ENCODE measurements around the gene GADD45G.

Gene GADD45G

GRCh38 chr9:89641980-89642379, 37.2 kb downstream of the GADD45G start:
- H2AFZ ChIP-seq (ENCODE audit: low read depth), result no peak overlapping the region
- H3K27ac ChIP-seq, result no peak overlapping the region
- H3K36me3 ChIP-seq (ENCODE audit: insufficient read depth), result no peaks in the 10 kb centered on the region
- no peaks in the 10 kb centered on the region for H3K27me3 ChIP-seq (ENCODE audit: insufficient read depth, low read depth)
- no peaks in the 10 kb centered on the region for H3K4me1 ChIP-seq (ENCODE audit: low read depth, poor library complexity, severe bottlenecking)
- no peak overlapping the region for H3K9ac ChIP-seq
- H3K4me3 ChIP-seq (IDR thresholded peaks at IDR 0.05; ENCODE audit: insufficient read depth, low read depth, low read length), result no peak overlapping the region
- no peaks in the 10 kb centered on the region for H3K79me2 ChIP-seq (ENCODE audit: insufficient read depth, low read depth)
- no peaks in the 10 kb centered on the region for H4K20me1 ChIP-seq (ENCODE audit: insufficient read depth)
- TF ChIP-seq CTCF (conservative IDR thresholded peaks at IDR 0.05; ENCODE audit: low read depth, low read length), result no peak
- no peak overlapping the region for H3K4me2 ChIP-seq

GRCh38 chr9:89642789-89643188, 38.0 kb downstream of the GADD45G start:
- H3K4me2 ChIP-seq, result no peak overlapping the region
- H3K36me3 ChIP-seq (ENCODE audit: insufficient read depth), result no peaks in the 10 kb centered on the region
- H4K20me1 ChIP-seq (ENCODE audit: insufficient read depth), result no peaks in the 10 kb centered on the region
- no peaks in the 10 kb centered on the region for H3K4me1 ChIP-seq (ENCODE audit: low read depth, poor library complexity, severe bottlenecking)
- H3K4me3 ChIP-seq (IDR thresholded peaks at IDR 0.05; ENCODE audit: insufficient read depth, low read depth, low read length), result no peak overlapping the region
- H2AFZ ChIP-seq (ENCODE audit: low read depth), result no peak overlapping the region
- no peaks in the 10 kb centered on the region for H3K27me3 ChIP-seq (ENCODE audit: insufficient read depth, low read depth)
- H3K79me2 ChIP-seq (ENCODE audit: insufficient read depth, low read depth), result no peaks in the 10 kb centered on the region
- no peak overlapping the region for H3K9ac ChIP-seq
- no peak overlapping the region for H3K27ac ChIP-seq
- TF ChIP-seq CTCF (conservative IDR thresholded peaks at IDR 0.05; ENCODE audit: low read depth, low read length), result no peak

GRCh38 chr9:89646189-89646939, 41.6 kb downstream of the GADD45G start:
- Histone ChIP-seq H3K4me2 (no peak overlapping the region), H3K79me2 (ENCODE audit: insufficient read depth, low read depth) (no peaks in the 10 kb centered on the region), H3K4me3 (IDR thresholded peaks at IDR 0.05; ENCODE audit: insufficient read depth, low read depth, low read length) (no peak overlapping the region), H3K36me3 (ENCODE audit: insufficient read depth) (no peaks in the 10 kb centered on the region), H2AFZ (ENCODE audit: low read depth) (no peak overlapping the region), H3K4me1 (ENCODE audit: low read depth, poor library complexity, severe bottlenecking) (peaks cover 22% of the 10 kb centered on the region), H3K9ac (no peak overlapping the region), H4K20me1 (ENCODE audit: insufficient read depth) (no peaks in the 10 kb centered on the region), H3K27me3 (ENCODE audit: insufficient read depth, low read depth) (no peaks in the 10 kb centered on the region), H3K27ac (no peak overlapping the region)
- TF ChIP-seq CTCF (conservative IDR thresholded peaks at IDR 0.05; ENCODE audit: low read depth, low read length), result no peak

GRCh38 chr9:89647366-89648128, 42.7 kb downstream of the GADD45G start:
- H3K36me3 ChIP-seq (ENCODE audit: insufficient read depth), result no peaks in the 10 kb centered on the region
- H3K4me3 ChIP-seq (IDR thresholded peaks at IDR 0.05; ENCODE audit: insufficient read depth, low read depth, low read length), result no peak overlapping the region
- H3K4me2 ChIP-seq, result no peak overlapping the region
- no peaks in the 10 kb centered on the region for H3K27me3 ChIP-seq (ENCODE audit: insufficient read depth, low read depth)
- no peak overlapping the region for H3K27ac ChIP-seq
- no peaks in the 10 kb centered on the region for H3K79me2 ChIP-seq (ENCODE audit: insufficient read depth, low read depth)
- peaks cover 22% of the 10 kb centered on the region for H3K4me1 ChIP-seq (ENCODE audit: low read depth, poor library complexity, severe bottlenecking)
- H2AFZ ChIP-seq (ENCODE audit: low read depth), result no peak overlapping the region
- H4K20me1 ChIP-seq (ENCODE audit: insufficient read depth), result no peaks in the 10 kb centered on the region
- TF ChIP-seq CTCF (conservative IDR thresholded peaks at IDR 0.05; ENCODE audit: low read depth, low read length), result no peak
- no peak overlapping the region for H3K9ac ChIP-seq
